ENCODE results near the gene TRIO. TPM values are rescaled to one million over a fixed set of nuclear protein-coding genes. Genes with fewer than 3 reads are reported as not detected.

Gene TRIO
- total RNA-seq, 4 donors from 2014 or later = 290 to 370 (median 346) TPM

GRCh38 chr5:14309199-14309598 lies 166.1 kb downstream of the TRIO start:
- Histone ChIP-seq H3K27ac (no peak overlapping the region), H3K9me3 (no peaks in the 10 kb centered on the region), H3K36me3 (peaks cover 0 to 61% (median 0%) of the 10 kb centered on the region in 3 donors), H3K4me3 (no peak overlapping the region), H3K4me1 (peaks cover 0 to 17% (median 0%) of the 10 kb centered on the region in 4 donors), H3K27me3 (no peaks in the 10 kb centered on the region)
- no peak for DNase-seq (ENCODE audit: low spot score in 2 of 2)
- TF ChIP-seq CTCF (IDR thresholded peaks at IDR 0.05) (no peak), POLR2A (IDR thresholded peaks at IDR 0.05) (no peak), EP300 (IDR thresholded peaks at IDR 0.05) (no peak)

- Histone ChIP-seq H3K36me3 (peaks cover 0 to 54% (median 0%) of the 10 kb centered on the region in 3 donors), H3K27me3 (no peaks in the 10 kb centered on the region), H3K4me3 (no peak overlapping the region), H3K4me1 (peaks cover 0 to 20% (median 0%) of the 10 kb centered on the region in 4 donors), H3K27ac (no peak overlapping the region), H3K9me3 (no peaks in the 10 kb centered on the region)
- DNase-seq (ENCODE audit: low spot score in 2 of 2) = no peak
- TF ChIP-seq EP300 (IDR thresholded peaks at IDR 0.05) = no peak
- TF ChIP-seq CTCF (IDR thresholded peaks at IDR 0.05) = no peak
- no peak for TF ChIP-seq POLR2A (IDR thresholded peaks at IDR 0.05)
- 90 to 91% methylated on average over 8 of the region's 8 CpGs for WGBS, 2 donors
These were observed 166.9 kb downstream of the TRIO start for GRCh38 chr5:14309878-14310531.

- Histone ChIP-seq H3K9me3 (no peaks in the 10 kb centered on the region), H3K36me3 (peaks cover 0 to 45% (median 0%) of the 10 kb centered on the region in 3 donors), H3K27me3 (no peaks in the 10 kb centered on the region), H3K4me1 (peaks cover 0 to 20% (median 0%) of the 10 kb centered on the region in 4 donors), H3K4me3 (no peak overlapping the region), H3K27ac (no peak overlapping the region)
- 95 to 97% methylated on average over 8 of the region's 8 CpGs for WGBS, 2 donors
- no peak for TF ChIP-seq EP300 (IDR thresholded peaks at IDR 0.05)
- TF ChIP-seq CTCF (IDR thresholded peaks at IDR 0.05) = no peak
- TF ChIP-seq POLR2A (IDR thresholded peaks at IDR 0.05) = no peak
- no peak for DNase-seq (ENCODE audit: low spot score in 2 of 2)
These were observed 167.8 kb downstream of the TRIO start for GRCh38 chr5:14310901-14311300.

- H3K27ac ChIP-seq = no peak overlapping the region
- H3K4me3 ChIP-seq = no peak overlapping the region
- H3K4me1 ChIP-seq = peaks cover 0 to 20% (median 0%) of the 10 kb centered on the region in 4 donors
- no peaks in the 10 kb centered on the region for H3K9me3 ChIP-seq
- no peak for DNase-seq (ENCODE audit: low spot score in 2 of 2)
- 63 to 66% methylated on average over 4 of the region's 4 CpGs for WGBS, 2 donors
- TF ChIP-seq POLR2A (IDR thresholded peaks at IDR 0.05) = no peak
- no peak for TF ChIP-seq EP300 (IDR thresholded peaks at IDR 0.05)
- no peak for TF ChIP-seq CTCF (IDR thresholded peaks at IDR 0.05)
- no peaks in the 10 kb centered on the region for H3K27me3 ChIP-seq
- H3K36me3 ChIP-seq = peaks cover 0 to 58% (median 8%) of the 10 kb centered on the region in 3 donors
These were observed 171.0 kb downstream of the TRIO start for GRCh38 chr5:14313986-14314690.

GRCh38 chr5:14316471-14316870 lies 173.3 kb downstream of the TRIO start:
- H3K27me3 ChIP-seq = no peaks in the 10 kb centered on the region
- peaks cover 0 to 14% (median 0%) of the 10 kb centered on the region in 4 donors for H3K4me1 ChIP-seq
- WGBS, 2 donors = 83 to 96% methylated on average over 7 to 12 of the region's 12 CpGs
- H3K4me3 ChIP-seq = no peak overlapping the region
- DNase-seq (ENCODE audit: low spot score in 2 of 2) = no peak
- peaks cover 0 to 56% (median 8%) of the 10 kb centered on the region in 3 donors for H3K36me3 ChIP-seq
- H3K9me3 ChIP-seq = no peaks in the 10 kb centered on the region
- TF ChIP-seq POLR2A (IDR thresholded peaks at IDR 0.05) (no peak), EP300 (IDR thresholded peaks at IDR 0.05) (no peak), CTCF (IDR thresholded peaks at IDR 0.05) (no peak)
- H3K27ac ChIP-seq = no peak overlapping the region
